ENCODE results near the gene MTSS2. TPM values are rescaled to one million over a fixed set of nuclear protein-coding genes. Genes with fewer than 3 reads are reported as not detected.

The MTSS2 gene
- total and polyA plus RNA-seq, 2 of the 8 experiments (the other 6 are each of a cell fraction or from before 2014, with no cell fraction given) = 23.3 to 36.7 TPM

- H2BK120ac ChIP-seq (replicated peaks; ENCODE audit: low read depth, low read length) = no peak overlapping the region
- ChIA-PET POLR2A (ENCODE audit: partially characterized antibody) (interaction anchor here (0.8 to 3.2 kb wide), 7 partner anchors 11 to 280 kb away, joined by 3 to 9 read pairs (median 4); no protein-coding TSS in a partner anchor), CTCF (ENCODE audit: partially characterized antibody) (interaction anchor here (0.6 to 4.4 kb wide), 14 partner anchors 27 to 1199 kb away, joined by 3 to 36 read pairs (median 3); no protein-coding TSS in a partner anchor)
- H2BK15ac ChIP-seq (ENCODE audit: low read length) = no peak overlapping the region
- 87% methylated on average over 15 of the region's 16 CpGs; no CpG with 5 or more reads in 1 of the 2 experiments for WGBS, 2 experiments (ENCODE audit: extremely low coverage in 1 of 2, insufficient coverage in 1 of 2, insufficient read length in 1 of 2, insufficient replicate concordance in 2 of 2, low coverage in 1 of 2, low lambda C conversion rate in 2 of 2, missing lambda C conversion rate in 1 of 2)
- peak overlapping the region; percentile 78 for H3K4ac ChIP-seq (replicated peaks; ENCODE audit: insufficient read length, low read depth, low read length)
- 0 out of 2 replicates have a peak overlapping the region, but pooled peaks have one; percentile 44 for H2AK5ac ChIP-seq (ENCODE audit: low read depth, low read length)
- H3K4me1 ChIP-seq (replicated peaks in 1 of 4; ENCODE audit: control insufficient read depth in 3 of 4, insufficient read depth in 4 of 4, low read length in 3 of 4) = peaks cover 0 to 14% (median 7%) of the 10 kb centered on the region in 4 experiments; a peak in 6 of 7 replicates
- H3K27me3 ChIP-seq (replicated peaks in 1 of 4; ENCODE audit: control insufficient read depth in 3 of 4, extremely low read depth in 1 of 4, insufficient read depth in 3 of 4, low read length in 3 of 4) = no peaks in the 10 kb centered on the region
- H3K18ac ChIP-seq (ENCODE audit: extremely low read depth, low read length) = peak overlapping the region; percentile 24; the same call in 1 of the 2 replicates
- no peak overlapping the region for H4K5ac ChIP-seq (ENCODE audit: insufficient read length, low read depth, low read length)
- no peak overlapping the region for H3K4me2 ChIP-seq (ENCODE audit: insufficient read depth in 1 of 2, low read depth in 2 of 2, low read length in 2 of 2)
- peak overlapping the region; percentile 42 for H4K91ac ChIP-seq (replicated peaks; ENCODE audit: insufficient read length, low read length)
- no peak overlapping the region for H2AFZ ChIP-seq (ENCODE audit: low read length)
- no peak overlapping the region for H3K23ac ChIP-seq (ENCODE audit: insufficient read length)
- H3K4me3 ChIP-seq (ENCODE audit: extremely low read depth in 1 of 4, insufficient read depth in 2 of 4, low read depth in 3 of 4, low read length in 4 of 4) = no peak overlapping the region
- no peak overlapping the region for H3K14ac ChIP-seq (ENCODE audit: insufficient read length)
- peaks cover 0 to 13% (median 0%) of the 10 kb centered on the region in 4 experiments; a peak in 4 of 8 replicates for H3K36me3 ChIP-seq (ENCODE audit: control insufficient read depth in 2 of 4, insufficient read depth in 4 of 4, low read length in 3 of 4)
- H3K79me1 ChIP-seq (ENCODE audit: low read depth, low read length) = no peaks in the 10 kb centered on the region
- no peaks in the 10 kb centered on the region for H3K79me2 ChIP-seq (ENCODE audit: control insufficient read depth in 1 of 2, insufficient read depth in 2 of 2, low read length in 2 of 2)
- no peak overlapping the region for H2BK20ac ChIP-seq (ENCODE audit: low read length)
- DNase-seq (ENCODE audit: low read depth in 1 of 2, low spot score in 2 of 2) (no peak), FAIRE-seq (no peak)
- no peak overlapping the region; a peak in 1 of 7 replicates for H3K9ac ChIP-seq (replicated peaks in 1 of 4; ENCODE audit: extremely low read depth in 1 of 4, low read depth in 3 of 4, low read length in 3 of 4)
- no peak overlapping the region for H3K56ac ChIP-seq (replicated peaks; ENCODE audit: insufficient read length, low read depth, low read length)
- H4K20me1 ChIP-seq (replicated peaks in 1 of 2; ENCODE audit: control insufficient read depth in 1 of 2, insufficient read depth in 2 of 2, low read length in 2 of 2) = peaks cover 0 to 2% of the 10 kb centered on the region in 2 experiments
- no peak overlapping the region for H3K27ac ChIP-seq (ENCODE audit: low read depth, low read length)
- 0 out of 2 replicates have a peak overlapping the region, but pooled peaks have one; percentile 52 for H2BK5ac ChIP-seq (ENCODE audit: low read depth, low read length)
- H2BK12ac ChIP-seq (ENCODE audit: low read depth, low read length) = peak overlapping the region; percentile 43; the same call in 1 of the 2 replicates
- H4K8ac ChIP-seq (ENCODE audit: extremely low read depth, insufficient read depth, low read length) = no peak overlapping the region; the same call in none of the 2 replicates
- no peaks in the 10 kb centered on the region for H3K23me2 ChIP-seq (ENCODE audit: low read depth, low read length)
- no peaks in the 10 kb centered on the region for H3K9me3 ChIP-seq (ENCODE audit: insufficient read depth in 2 of 2, low read depth in 1 of 2, low read length in 1 of 2)
- TF ChIP-seq TBP (IDR thresholded peaks at IDR 0.05; ENCODE audit: low read depth, low read length) (no peak), NRF1 (IDR thresholded peaks at IDR 0.05; ENCODE audit: low read depth, low read length) (no peak), ASH2L (IDR thresholded peaks at IDR 0.05; ENCODE audit: low read length) (no peak), BRCA1 (IDR thresholded peaks at IDR 0.05; ENCODE audit: low read depth, low read length) (no peak), RNF2 (IDR thresholded peaks at IDR 0.05; ENCODE audit: borderline replicate concordance, low read depth, low read length, missing control alignments, poor library complexity, severe bottlenecking) (no peak), POLR2A (IDR thresholded peaks at IDR 0.05; ENCODE audit: control extremely low read depth in 1 of 2, low read depth in 2 of 2, low read length in 2 of 2) (no peak), PHF8 (conservative IDR thresholded peaks at IDR 0.05; ENCODE audit: low read depth, low read length) (no peak), BACH1 (IDR thresholded peaks at IDR 0.05; ENCODE audit: low read length) (no peak), SIN3A (conservative IDR thresholded peaks at IDR 0.05 in 1 of 2, IDR thresholded peaks at IDR 0.05 in 1 of 2; ENCODE audit: low read depth in 1 of 2, low read length in 2 of 2) (no peak), RBBP5 (IDR thresholded peaks at IDR 0.05; ENCODE audit: borderline replicate concordance, low read depth, low read length) (no peak), RFX5 (IDR thresholded peaks at IDR 0.05; ENCODE audit: borderline replicate concordance, low read depth, low read length) (no peak), JUND (IDR thresholded peaks at IDR 0.05; ENCODE audit: low read length) (no peak)
Measured at GRCh38 chr16:70659953-70660671, 25.7 kb downstream of the MTSS2 start.

All from H1 (cell line).